CD4-positive, alpha-beta memory T cell (primary cell): ENCODE measurements around the gene CA5A. TPM values are rescaled to one million over a fixed set of nuclear protein-coding genes. Genes with fewer than 3 reads are reported as not detected.
A peak's percentile ranks its signal among the peaks of the same experiment; 100 is the strongest.

Source experiments
- CTCF ChIA-PET: fragments of 350-600 bp; sonication (Branson Sonifier 250); formaldehyde crosslinking; loops from one replicate; lab custom pipeline; 2021; ENCODE audit warnings: inconsistent platforms; ENCODE audit not compliant: partially characterized antibody; lab: Charles Lee
- POLR2A ChIA-PET: fragments of 350-600 bp; sonication (Branson Sonifier 250); formaldehyde crosslinking; loops from one replicate; lab custom pipeline; 2021; ENCODE audit not compliant: partially characterized antibody; lab: Charles Lee
- DNase-seq, 5 donors: peaks; one replicate each; pipeline versions ENCODE4 v3.0.0 to v3.0.0-alpha.2; 2020 to 2022; ENCODE audit warnings: mixed read lengths in 1 of 5
- H3K27ac ChIP-seq: one replicate; pipeline ENCODE4 v1.7.0; 2013; ENCODE audit warnings: low read depth, low read length
- H3K27me3 ChIP-seq: 2 replicates; pipeline ENCODE4 v1.7.0; 2013; ENCODE audit warnings: mild to moderate bottlenecking, low read length, moderate library complexity; ENCODE audit not compliant: insufficient read depth
- H3K36me3 ChIP-seq: 2 replicates; pipeline ENCODE4 v1.7.0; 2013; ENCODE audit warnings: mild to moderate bottlenecking, low read length, moderate library complexity; ENCODE audit not compliant: insufficient read depth
- H3K4me1 ChIP-seq: 2 replicates; pipeline ENCODE4 v1.7.0; 2013; ENCODE audit warnings: mild to moderate bottlenecking, low read length, moderate library complexity; ENCODE audit not compliant: insufficient read depth
- H3K4me3 ChIP-seq, 2 donors: one replicate each; pipeline ENCODE4 v1.7.0; 2013; ENCODE audit warnings: low read length in 2 of 2, mild to moderate bottlenecking in 1 of 2
- H3K9me3 ChIP-seq, 2 donors: one replicate each; pipeline ENCODE4 v1.7.0; 2013; ENCODE audit warnings: low read length in 2 of 2, control low read depth in 1 of 2; ENCODE audit not compliant: control insufficient read depth in 1 of 2
- H3K27ac Mint-ChIP-seq, 7 donors: one replicate each; pipeline ENCODE4 v1.8.0; 2020 to 2021; ENCODE audit warnings: mixed read lengths in 7 of 7, mild to moderate bottlenecking in 6 of 7, inconsistent platforms in 3 of 7, moderate library complexity in 3 of 7
- H3K27me3 Mint-ChIP-seq, 2 donors: one replicate each; pipeline ENCODE4 v1.8.0; 2020 to 2021; ENCODE audit warnings: mixed read lengths in 2 of 2
- H3K36me3 Mint-ChIP-seq, 2 donors: one replicate each; pipeline ENCODE4 v1.8.0; 2020 to 2021; ENCODE audit warnings: mixed read lengths in 2 of 2, inconsistent platforms in 1 of 2, mild to moderate bottlenecking in 1 of 2
- H3K4me1 Mint-ChIP-seq, 4 donors: one replicate each; pipeline ENCODE4 v1.8.0; 2020 to 2021; ENCODE audit warnings: mixed read lengths in 4 of 4, mild to moderate bottlenecking in 1 of 4
- H3K4me3 Mint-ChIP-seq, 8 donors: one replicate each; pipeline ENCODE4 v1.8.0; 2020 to 2021; ENCODE audit warnings: mixed read lengths in 8 of 8, mild to moderate bottlenecking in 7 of 8, moderate library complexity in 6 of 8, inconsistent platforms in 3 of 8
- H3K9me3 Mint-ChIP-seq, 8 donors: one replicate each; pipeline ENCODE4 v1.8.0; 2020 to 2021; ENCODE audit warnings: mixed read lengths in 8 of 8, mild to moderate bottlenecking in 5 of 8, inconsistent platforms in 3 of 8, moderate library complexity in 1 of 8
- intact Hi-C: fragments of 100-400 bp; cut with micrococcal nuclease; formaldehyde crosslinking; loops from one replicate; pipeline ENCODE4 v1.15.1; 2023
- polyA plus RNA-seq, 2 donors: library from polyadenylated mRNA; unstranded; fragments of 300-500 nt; fragmentation: Illumina TruSeq; gene quantifications; one replicate each; pipeline ENCODE4 v1.2.3, GENCODE V29; 2021
- total RNA-seq, 2 experiments: library from RNA; stranded (reverse); gene quantifications; one replicate each; pipeline ENCODE4 v1.2.3, GENCODE V29; 2021

The CA5A gene
- total and polyA plus RNA-seq, 4 experiments from 2014 or later: not detected

DNA sequence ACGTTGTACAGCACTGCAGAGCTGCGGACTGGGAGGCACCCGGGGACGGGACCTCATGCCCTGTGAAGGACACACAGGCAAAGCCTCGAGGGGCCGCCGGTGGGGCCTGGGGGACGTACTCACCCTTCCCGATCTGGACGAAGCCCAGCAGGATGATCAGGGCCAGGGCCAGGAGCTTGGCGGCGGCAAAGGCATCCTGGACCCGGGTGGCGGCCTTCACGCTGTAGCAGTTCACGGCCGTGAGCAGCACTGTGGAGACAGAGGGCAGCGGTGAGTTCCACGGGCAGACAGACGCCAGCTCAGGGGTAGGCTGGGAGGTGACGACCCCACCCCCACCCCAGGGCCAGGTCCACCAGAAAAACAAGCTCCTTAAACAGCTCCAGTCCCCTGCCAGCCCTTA, 84.7 kb downstream of the CA5A start:
- ChIA-PET POLR2A (interaction anchor here (2.8 to 8.9 kb wide), 2 partner anchors 14 to 18 kb away, joined by 11 to 94 read pairs; partner anchors contain the start of gene SLC7A5), CTCF (interaction anchor here (0.8 to 9.5 kb wide), 3 partner anchors 14 to 73 kb away, joined by 3 to 388 read pairs (median 34); partner anchors contain the start of gene SLC7A5)
- peaks cover 40% of the 10 kb centered on the region for H3K4me1 ChIP-seq
- no peak overlapping the region for H3K4me3 ChIP-seq
- no peak for DNase-seq
- no peaks in the 10 kb centered on the region for H3K27me3 Mint-ChIP-seq
- peak overlapping the region in 1 of 7 donors; percentile 88 for H3K27ac Mint-ChIP-seq
- peaks cover 8% of the 10 kb centered on the region for H3K36me3 ChIP-seq
- H3K27me3 ChIP-seq: no peaks in the 10 kb centered on the region
- no peak overlapping the region for H3K27ac ChIP-seq
- intact Hi-C loops: no loop called here
- no peak overlapping the region for H3K4me3 Mint-ChIP-seq
- H3K9me3 ChIP-seq: no peaks in the 10 kb centered on the region
- H3K9me3 Mint-ChIP-seq: no peaks in the 10 kb centered on the region
- H3K36me3 Mint-ChIP-seq: peaks cover 0 to 19% of the 10 kb centered on the region in 2 donors
- peaks cover 6 to 44% (median 23%) of the 10 kb centered on the region in 4 donors for H3K4me1 Mint-ChIP-seq

DNA sequence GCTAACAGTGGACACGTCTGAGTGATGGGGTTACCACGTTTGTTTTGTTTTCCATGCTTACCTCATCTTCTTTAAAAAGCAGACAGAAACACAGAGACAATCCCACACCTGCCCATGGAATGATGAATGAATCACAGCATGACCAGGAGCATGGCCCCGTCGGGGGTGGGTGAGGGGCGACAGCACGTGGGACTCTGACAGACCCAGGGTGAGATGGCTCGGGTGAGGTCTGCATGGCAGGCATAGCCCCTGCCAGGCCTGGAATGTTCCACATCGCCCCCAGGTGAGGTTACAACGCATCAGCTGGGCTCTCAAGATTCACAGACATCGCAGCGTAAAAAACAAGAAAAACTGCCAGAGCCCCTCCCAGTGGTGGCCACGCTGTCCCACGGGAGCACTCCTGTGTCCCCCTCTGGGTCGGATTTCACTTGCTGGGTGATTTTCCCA, 85.2 kb downstream of the CA5A start:
- CTCF ChIA-PET: interaction anchor here (2.3 to 9.5 kb wide), 4 partner anchors 13 to 63 kb away, joined by 7 to 388 read pairs (median 40); partner anchors contain the start of gene SLC7A5

DNA sequence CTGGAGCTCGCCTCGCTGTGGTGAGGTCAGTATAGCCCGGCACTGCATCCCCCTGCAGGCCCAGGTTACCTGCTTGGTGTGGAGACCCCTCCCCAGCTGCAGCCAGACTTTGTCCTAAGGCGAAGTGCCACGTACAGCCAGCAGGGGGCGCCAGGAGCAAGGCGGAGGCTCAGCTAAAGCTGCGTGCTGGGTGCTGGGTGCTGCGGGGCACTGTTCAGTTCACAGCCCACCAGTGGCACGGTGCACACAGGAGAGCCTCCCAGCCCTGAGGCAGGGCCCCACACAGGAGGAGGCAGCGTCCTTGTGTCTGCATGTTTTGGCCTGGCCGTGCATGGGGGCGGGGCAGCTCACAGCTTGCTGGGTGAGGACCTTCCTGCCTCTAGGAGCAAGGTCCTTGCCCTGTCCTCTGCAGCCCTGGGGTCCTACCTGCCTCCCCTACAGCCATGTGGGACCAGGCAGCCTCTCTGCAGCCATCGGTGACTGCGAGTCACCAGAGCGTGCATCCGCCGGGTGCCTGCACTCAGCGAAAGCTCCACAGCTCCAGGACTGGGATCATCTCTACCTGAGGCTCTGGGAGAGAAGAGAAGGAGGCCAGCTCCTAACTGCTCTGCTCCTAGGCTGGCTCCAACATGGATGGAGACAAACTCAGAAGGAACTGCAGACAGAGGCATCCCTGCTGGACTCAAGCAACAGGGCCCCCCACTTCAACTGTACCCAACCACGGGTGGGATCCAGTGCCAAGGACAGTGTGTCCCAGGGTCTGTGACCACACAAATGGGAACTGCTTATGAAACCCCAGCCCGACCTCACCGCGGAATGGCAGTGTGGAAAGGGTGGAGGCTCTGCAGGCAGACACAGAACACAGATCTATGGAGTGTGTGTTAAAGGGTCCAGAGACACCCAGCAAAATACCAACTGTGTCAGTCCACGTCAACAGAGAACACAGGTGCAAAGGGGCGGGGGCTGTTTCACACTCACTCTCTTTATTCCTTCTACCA, 86.0 kb downstream of the CA5A start:
- no peaks in the 10 kb centered on the region for H3K9me3 Mint-ChIP-seq

More for the DNA sequence above, 85.2 kb downstream of the CA5A start:
- peaks cover 0 to 19% of the 10 kb centered on the region in 2 donors for H3K36me3 Mint-ChIP-seq
- no peak overlapping the region for H3K27ac ChIP-seq
- peaks cover 5 to 39% (median 21%) of the 10 kb centered on the region in 4 donors for H3K4me1 Mint-ChIP-seq
- intact Hi-C loops: no loop called here
- no peak for DNase-seq
- H3K27me3 Mint-ChIP-seq: no peaks in the 10 kb centered on the region
- H3K9me3 ChIP-seq: no peaks in the 10 kb centered on the region
- no peaks in the 10 kb centered on the region for H3K9me3 Mint-ChIP-seq
- POLR2A ChIA-PET: interaction anchor here (1.1 to 8.9 kb wide), 3 partner anchors 15 to 56 kb away, joined by 3 to 94 read pairs (median 11); partner anchors contain the start of gene SLC7A5
- H3K27ac Mint-ChIP-seq: peak overlapping the region in 2 of 7 donors; percentile 22 to 88
- no peak overlapping the region for H3K4me3 ChIP-seq
- H3K4me1 ChIP-seq: peaks cover 37% of the 10 kb centered on the region
- no peaks in the 10 kb centered on the region for H3K27me3 ChIP-seq
- no peak overlapping the region for H3K4me3 Mint-ChIP-seq
- peaks cover 8% of the 10 kb centered on the region for H3K36me3 ChIP-seq

DNA sequence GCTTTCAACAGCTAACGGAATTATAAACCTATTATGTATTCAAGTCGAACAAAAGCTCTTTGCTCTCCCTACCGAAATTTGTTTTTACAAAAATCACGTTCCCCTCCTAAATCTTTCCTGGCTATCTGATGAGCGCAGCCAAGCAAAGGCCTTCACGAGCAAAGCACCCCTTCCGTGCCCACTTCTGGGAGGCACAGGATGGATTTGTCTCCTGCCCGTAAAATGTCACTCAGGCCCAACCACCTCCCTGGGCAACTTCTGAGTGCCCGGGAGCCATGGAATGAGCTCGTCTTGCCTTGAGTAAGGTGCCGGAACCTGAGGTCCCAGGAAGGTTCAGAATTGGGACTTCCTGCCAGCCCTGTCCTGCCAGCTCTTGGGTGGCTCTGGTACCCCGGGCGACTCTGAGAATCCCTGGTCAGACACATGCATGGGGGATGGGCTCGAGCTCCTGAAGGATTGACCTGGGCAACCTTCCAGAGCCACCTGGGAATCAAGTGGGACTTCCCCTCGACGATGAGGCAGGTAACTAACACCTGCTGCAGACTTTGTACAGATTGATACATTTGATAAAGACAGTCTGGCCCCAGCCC, 86.8 kb downstream of the CA5A start:
- no peaks in the 10 kb centered on the region for H3K27me3 ChIP-seq

More for the DNA sequence above, 86.0 kb downstream of the CA5A start:
- no peaks in the 10 kb centered on the region for H3K9me3 ChIP-seq
- Mint-ChIP-seq H3K4me1 (peaks cover 5 to 31% (median 15%) of the 10 kb centered on the region in 4 donors), H3K36me3 (peaks cover 0 to 19% of the 10 kb centered on the region in 2 donors), H3K27ac (peak overlapping the region in 3 of 7 donors; percentile 47 to 88 (median 78)), H3K27me3 (no peaks in the 10 kb centered on the region), H3K4me3 (no peak overlapping the region)
- no peak overlapping the region for H3K27ac ChIP-seq
- CTCF ChIA-PET: interaction anchor here (1.0 to 9.5 kb wide), 23 partner anchors 10 to 589 kb away, joined by 3 to 388 read pairs (median 6); partner anchors contain the start of gene SLC7A5
- POLR2A ChIA-PET: interaction anchor here (0.9 to 8.9 kb wide), 5 partner anchors 15 to 71 kb away, joined by 3 to 94 read pairs (median 4); partner anchors contain the start of gene SLC7A5
- H3K4me3 ChIP-seq: no peak overlapping the region
- H3K27me3 ChIP-seq: no peaks in the 10 kb centered on the region
- peak; percentile 71 to 78 (median 75) for DNase-seq
- intact Hi-C loops: loop anchor here (1.0 kb wide), 3 partner anchors 21 to 71 kb away; no protein-coding TSS in a partner anchor
- H3K4me1 ChIP-seq: peaks cover 29% of the 10 kb centered on the region
- H3K36me3 ChIP-seq: peaks cover 8% of the 10 kb centered on the region

DNA sequence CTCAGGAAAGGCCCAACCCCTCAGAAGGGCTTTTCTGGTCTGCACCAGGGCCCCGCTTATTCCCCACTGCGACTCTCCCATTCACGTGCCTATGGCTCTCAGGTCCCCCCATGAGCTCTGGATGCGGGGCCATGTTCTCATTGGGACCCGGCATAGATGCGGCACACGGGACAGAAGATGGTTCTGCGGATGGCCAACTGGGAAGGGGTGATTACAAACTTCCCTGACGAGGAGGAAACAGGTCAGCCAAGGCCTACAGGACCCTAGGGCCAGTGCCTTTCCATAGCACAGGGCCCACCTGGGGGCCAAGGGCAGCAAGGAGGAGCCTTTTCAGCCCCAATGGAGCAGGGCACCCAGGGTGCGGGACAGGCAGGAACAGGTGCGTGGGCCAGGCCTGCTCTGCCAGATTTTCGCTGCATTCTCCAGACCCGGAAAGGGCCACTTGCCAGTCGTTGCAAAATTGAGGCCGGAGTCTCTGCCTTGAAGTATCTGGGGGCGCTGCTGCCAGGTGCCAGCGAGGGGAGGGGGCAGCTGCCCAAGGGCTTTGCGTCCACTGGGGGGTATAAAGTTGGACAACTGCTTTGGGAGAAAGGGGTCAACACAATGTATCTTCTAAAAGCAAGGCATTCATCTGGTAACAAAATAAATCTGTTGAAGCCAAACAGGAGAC, 87.5 kb downstream of the CA5A start:
- H3K27me3 Mint-ChIP-seq: no peaks in the 10 kb centered on the region
- Histone ChIP-seq H3K4me3 (no peak overlapping the region), H3K9me3 (no peaks in the 10 kb centered on the region), H3K4me1 (peaks cover 18% of the 10 kb centered on the region), H3K27me3 (no peaks in the 10 kb centered on the region), H3K27ac (no peak overlapping the region), H3K36me3 (peaks cover 8% of the 10 kb centered on the region)
- DNase-seq: no peak
- H3K4me3 Mint-ChIP-seq: no peak overlapping the region
- peak overlapping the region in 2 of 7 donors; percentile 41 to 88 for H3K27ac Mint-ChIP-seq
- CTCF ChIA-PET: interaction anchor here (0.7 to 9.5 kb wide), 18 partner anchors 11 to 857 kb away, joined by 3 to 388 read pairs (median 6); partner anchors contain the start of genes CTU2, RNF166 and SLC7A5
- H3K4me1 Mint-ChIP-seq: peaks cover 2 to 24% (median 13%) of the 10 kb centered on the region in 4 donors
- H3K9me3 Mint-ChIP-seq: peaks cover 0 to 1% (median 0%) of the 10 kb centered on the region in 8 donors
- H3K36me3 Mint-ChIP-seq: peaks cover 0 to 16% of the 10 kb centered on the region in 2 donors
- intact Hi-C loops: no loop called here
- POLR2A ChIA-PET: interaction anchor here (1.1 to 8.9 kb wide), 3 partner anchors 17 to 26 kb away, joined by 3 to 94 read pairs (median 11); partner anchors contain the start of gene SLC7A5

More for the DNA sequence above, 86.8 kb downstream of the CA5A start:
- POLR2A ChIA-PET: interaction anchor here (0.9 to 8.9 kb wide), 5 partner anchors 16 to 70 kb away, joined by 3 to 94 read pairs (median 4); partner anchors contain the start of gene SLC7A5
- peaks cover 0 to 19% of the 10 kb centered on the region in 2 donors for H3K36me3 Mint-ChIP-seq
- peaks cover 5 to 31% (median 16%) of the 10 kb centered on the region in 4 donors for H3K4me1 Mint-ChIP-seq
- no peak overlapping the region for H3K4me3 ChIP-seq
- H3K9me3 ChIP-seq: no peaks in the 10 kb centered on the region
- intact Hi-C loops: loop anchor here (1.0 kb wide), 3 partner anchors 22 to 70 kb away; no protein-coding TSS in a partner anchor
- no peak for DNase-seq
- H3K27ac ChIP-seq: no peak overlapping the region
- CTCF ChIA-PET: interaction anchor here (0.7 to 9.5 kb wide), 25 partner anchors 11 to 857 kb away, joined by 3 to 388 read pairs (median 5); partner anchors contain the start of genes CTU2, RNF166 and SLC7A5
- peaks cover 8% of the 10 kb centered on the region for H3K36me3 ChIP-seq
- peak overlapping the region in 2 of 7 donors; percentile 78 to 88 for H3K27ac Mint-ChIP-seq
- no peak overlapping the region for H3K4me3 Mint-ChIP-seq
- H3K9me3 Mint-ChIP-seq: no peaks in the 10 kb centered on the region
- H3K27me3 Mint-ChIP-seq: no peaks in the 10 kb centered on the region
- H3K4me1 ChIP-seq: peaks cover 21% of the 10 kb centered on the region
